GM12878 (cell line): ENCODE results near the gene PLTP.

ENCODE experiments used
- CEBPB ChIP-seq, 2 experiments: fragments of 150-350 bp in 1 of 2; IDR thresholded peaks; 2 replicates each; pipeline ENCODE4 v1.6.1; 2012 to 2014; ENCODE audit warnings: low read depth in 2 of 2, low read length in 2 of 2, borderline replicate concordance in 1 of 2, inconsistent platforms in 1 of 2
- CHD2 ChIP-seq: IDR thresholded peaks from 2 replicates; pipeline ENCODE4 v1.6.1; 2011; ENCODE audit warnings: low read depth, low read length, improper control_type of control experiment, borderline replicate concordance
- GATAD2B ChIP-seq: fragments of 450-650 bp; conservative IDR thresholded peaks from 2 replicates; pipeline ENCODE4 v1.6.1; 2017; ENCODE audit warnings: low read depth, mild to moderate bottlenecking, moderate library complexity
- HDAC2 ChIP-seq: fragments of 200-600 bp; sonication (generic); IDR thresholded peaks from 2 replicates; pipeline ENCODE4 v1.6.1; 2017
- NRF1 ChIP-seq: conservative IDR thresholded peaks from 2 replicates; pipeline ENCODE4 v1.6.1; 2011; ENCODE audit warnings: mild to moderate bottlenecking, low read depth, low read length, improper control_type of control experiment
- SIN3A ChIP-seq: IDR thresholded peaks from 2 replicates; pipeline ENCODE4 v1.6.1; 2012; ENCODE audit warnings: low read depth, low read length, improper control_type of control experiment
- SREBF2 ChIP-seq: IDR thresholded peaks from 2 replicates; pipeline ENCODE4 v1.6.1; 2012; ENCODE audit warnings: mild to moderate bottlenecking, low read length
- TBL1XR1 ChIP-seq: IDR thresholded peaks from 2 replicates; pipeline ENCODE4 v1.6.1; 2012; ENCODE audit warnings: low read depth, low read length, improper control_type of control experiment
- ZNF207 ChIP-seq: fragments of 450-650 bp; IDR thresholded peaks from 2 replicates; pipeline ENCODE4 v1.6.1; 2014; ENCODE audit warnings: antibody characterized with exemption, mild to moderate bottlenecking, borderline replicate concordance
- ZZZ3 ChIP-seq: IDR thresholded peaks from 2 replicates; pipeline ENCODE4 v1.6.1; 2011; ENCODE audit warnings: low read depth; ENCODE audit not compliant: control insufficient read depth, insufficient read length
- TF ChIP-seq, protein P1 (sequence below), 3 experiments: IDR thresholded peaks in 2 of 3; conservative IDR thresholded peaks in 1 of 3; 2 replicates each; pipeline ENCODE4 v1.5.1; 2011; ENCODE audit warnings: low read depth in 3 of 3, low read length in 3 of 3, mild to moderate bottlenecking in 3 of 3, control low read depth in 2 of 3, moderate library complexity in 2 of 3, inconsistent platforms in 1 of 3, mixed read lengths in 1 of 3; ENCODE audit not compliant: control insufficient read depth in 2 of 3, insufficient read depth in 1 of 3; ENCODE audit errors: extremely low read depth in 1 of 3
- TF ChIP-seq, protein P2 (sequence below): IDR thresholded peaks from 2 replicates; pipeline ENCODE4 v1.6.1; 2011; ENCODE audit warnings: borderline replicate concordance, low read depth, mild to moderate bottlenecking, moderate library complexity, low read length; ENCODE audit not compliant: insufficient read depth, poor library complexity, severe bottlenecking
- TF ChIP-seq, protein P3 (sequence below): fragments of 450-650 bp; IDR thresholded peaks from 2 replicates; pipeline ENCODE4 v1.6.1; 2016; ENCODE audit warnings: mild to moderate bottlenecking, moderate library complexity, borderline replicate concordance
- TF ChIP-seq, protein P4 (sequence below): IDR thresholded peaks from 2 replicates; pipeline ENCODE4 v1.6.1; 2012; ENCODE audit warnings: mild to moderate bottlenecking, low read depth, low read length

DNA sequence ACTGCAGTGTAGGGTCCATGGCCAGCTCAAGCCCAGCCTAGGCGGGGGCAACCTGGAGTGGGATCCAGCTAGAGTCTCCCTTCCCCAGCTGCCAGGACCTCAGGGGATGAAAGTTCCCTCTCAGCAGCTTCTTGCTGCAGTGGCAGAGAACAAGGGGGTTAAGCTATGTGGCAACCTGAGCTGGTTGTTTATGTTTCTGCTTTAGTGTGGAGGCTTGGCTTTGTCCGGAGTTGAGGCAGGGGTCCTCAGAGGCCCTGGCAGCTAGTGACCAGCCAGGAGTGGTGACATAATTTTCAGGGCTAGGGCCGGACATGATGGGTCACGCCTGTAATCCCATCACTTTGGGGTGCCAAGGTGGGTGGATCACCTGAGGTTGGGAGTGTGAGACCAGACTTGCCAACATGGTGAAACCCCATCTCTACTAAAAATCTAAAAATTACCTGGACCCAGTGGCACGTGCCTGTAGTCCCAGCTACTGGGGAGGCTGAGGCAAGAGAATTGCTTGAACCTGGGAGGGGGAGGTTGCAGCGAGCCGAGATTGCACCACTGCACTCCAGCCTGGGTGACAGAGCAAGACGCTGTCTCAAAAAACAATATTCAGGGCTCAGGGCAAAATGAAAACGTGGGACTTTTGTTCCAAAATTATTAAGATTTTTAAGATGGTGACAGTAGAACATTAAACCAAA lies 14.0 kb upstream of the PLTP start:
- TF ChIP-seq NRF1 (no peak), GATAD2B (no peak), ZZZ3 (no peak), CHD2 (no peak), TBL1XR1 (no peak), ZNF207 (no peak), HDAC2 (no peak), CEBPB (IDR thresholded peaks at IDR 0.05; ENCODE audit: borderline replicate concordance in 1 of 2, low read depth in 2 of 2, low read length in 2 of 2) (no peak), SIN3A (no peak), SREBF2 (no peak)
- TF ChIP-seq, protein P1, sequence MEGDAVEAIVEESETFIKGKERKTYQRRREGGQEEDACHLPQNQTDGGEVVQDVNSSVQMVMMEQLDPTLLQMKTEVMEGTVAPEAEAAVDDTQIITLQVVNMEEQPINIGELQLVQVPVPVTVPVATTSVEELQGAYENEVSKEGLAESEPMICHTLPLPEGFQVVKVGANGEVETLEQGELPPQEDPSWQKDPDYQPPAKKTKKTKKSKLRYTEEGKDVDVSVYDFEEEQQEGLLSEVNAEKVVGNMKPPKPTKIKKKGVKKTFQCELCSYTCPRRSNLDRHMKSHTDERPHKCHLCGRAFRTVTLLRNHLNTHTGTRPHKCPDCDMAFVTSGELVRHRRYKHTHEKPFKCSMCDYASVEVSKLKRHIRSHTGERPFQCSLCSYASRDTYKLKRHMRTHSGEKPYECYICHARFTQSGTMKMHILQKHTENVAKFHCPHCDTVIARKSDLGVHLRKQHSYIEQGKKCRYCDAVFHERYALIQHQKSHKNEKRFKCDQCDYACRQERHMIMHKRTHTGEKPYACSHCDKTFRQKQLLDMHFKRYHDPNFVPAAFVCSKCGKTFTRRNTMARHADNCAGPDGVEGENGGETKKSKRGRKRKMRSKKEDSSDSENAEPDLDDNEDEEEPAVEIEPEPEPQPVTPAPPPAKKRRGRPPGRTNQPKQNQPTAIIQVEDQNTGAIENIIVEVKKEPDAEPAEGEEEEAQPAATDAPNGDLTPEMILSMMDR (IDR thresholded peaks at IDR 0.05 in 2 of 3, conservative IDR thresholded peaks at IDR 0.05 in 1 of 3; ENCODE audit: control insufficient read depth in 2 of 3, extremely low read depth in 1 of 3, insufficient read depth in 1 of 3, low read depth in 3 of 3, low read length in 3 of 3): no peak
- TF ChIP-seq, protein P2, sequence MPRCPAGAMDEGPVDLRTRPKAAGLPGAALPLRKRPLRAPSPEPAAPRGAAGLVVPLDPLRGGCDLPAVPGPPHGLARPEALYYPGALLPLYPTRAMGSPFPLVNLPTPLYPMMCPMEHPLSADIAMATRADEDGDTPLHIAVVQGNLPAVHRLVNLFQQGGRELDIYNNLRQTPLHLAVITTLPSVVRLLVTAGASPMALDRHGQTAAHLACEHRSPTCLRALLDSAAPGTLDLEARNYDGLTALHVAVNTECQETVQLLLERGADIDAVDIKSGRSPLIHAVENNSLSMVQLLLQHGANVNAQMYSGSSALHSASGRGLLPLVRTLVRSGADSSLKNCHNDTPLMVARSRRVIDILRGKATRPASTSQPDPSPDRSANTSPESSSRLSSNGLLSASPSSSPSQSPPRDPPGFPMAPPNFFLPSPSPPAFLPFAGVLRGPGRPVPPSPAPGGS: no peak
- TF ChIP-seq, protein P3, sequence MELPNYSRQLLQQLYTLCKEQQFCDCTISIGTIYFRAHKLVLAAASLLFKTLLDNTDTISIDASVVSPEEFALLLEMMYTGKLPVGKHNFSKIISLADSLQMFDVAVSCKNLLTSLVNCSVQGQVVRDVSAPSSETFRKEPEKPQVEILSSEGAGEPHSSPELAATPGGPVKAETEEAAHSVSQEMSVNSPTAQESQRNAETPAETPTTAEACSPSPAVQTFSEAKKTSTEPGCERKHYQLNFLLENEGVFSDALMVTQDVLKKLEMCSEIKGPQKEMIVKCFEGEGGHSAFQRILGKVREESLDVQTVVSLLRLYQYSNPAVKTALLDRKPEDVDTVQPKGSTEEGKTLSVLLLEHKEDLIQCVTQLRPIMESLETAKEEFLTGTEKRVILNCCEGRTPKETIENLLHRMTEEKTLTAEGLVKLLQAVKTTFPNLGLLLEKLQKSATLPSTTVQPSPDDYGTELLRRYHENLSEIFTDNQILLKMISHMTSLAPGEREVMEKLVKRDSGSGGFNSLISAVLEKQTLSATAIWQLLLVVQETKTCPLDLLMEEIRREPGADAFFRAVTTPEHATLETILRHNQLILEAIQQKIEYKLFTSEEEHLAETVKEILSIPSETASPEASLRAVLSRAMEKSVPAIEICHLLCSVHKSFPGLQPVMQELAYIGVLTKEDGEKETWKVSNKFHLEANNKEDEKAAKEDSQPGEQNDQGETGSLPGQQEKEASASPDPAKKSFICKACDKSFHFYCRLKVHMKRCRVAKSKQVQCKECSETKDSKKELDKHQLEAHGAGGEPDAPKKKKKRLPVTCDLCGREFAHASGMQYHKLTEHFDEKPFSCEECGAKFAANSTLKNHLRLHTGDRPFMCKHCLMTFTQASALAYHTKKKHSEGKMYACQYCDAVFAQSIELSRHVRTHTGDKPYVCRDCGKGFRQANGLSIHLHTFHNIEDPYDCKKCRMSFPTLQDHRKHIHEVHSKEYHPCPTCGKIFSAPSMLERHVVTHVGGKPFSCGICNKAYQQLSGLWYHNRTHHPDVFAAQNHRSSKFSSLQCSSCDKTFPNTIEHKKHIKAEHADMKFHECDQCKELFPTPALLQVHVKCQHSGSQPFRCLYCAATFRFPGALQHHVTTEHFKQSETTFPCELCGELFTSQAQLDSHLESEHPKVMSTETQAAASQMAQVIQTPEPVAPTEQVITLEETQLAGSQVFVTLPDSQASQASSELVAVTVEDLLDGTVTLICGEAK: no peak
- TF ChIP-seq, protein P4, sequence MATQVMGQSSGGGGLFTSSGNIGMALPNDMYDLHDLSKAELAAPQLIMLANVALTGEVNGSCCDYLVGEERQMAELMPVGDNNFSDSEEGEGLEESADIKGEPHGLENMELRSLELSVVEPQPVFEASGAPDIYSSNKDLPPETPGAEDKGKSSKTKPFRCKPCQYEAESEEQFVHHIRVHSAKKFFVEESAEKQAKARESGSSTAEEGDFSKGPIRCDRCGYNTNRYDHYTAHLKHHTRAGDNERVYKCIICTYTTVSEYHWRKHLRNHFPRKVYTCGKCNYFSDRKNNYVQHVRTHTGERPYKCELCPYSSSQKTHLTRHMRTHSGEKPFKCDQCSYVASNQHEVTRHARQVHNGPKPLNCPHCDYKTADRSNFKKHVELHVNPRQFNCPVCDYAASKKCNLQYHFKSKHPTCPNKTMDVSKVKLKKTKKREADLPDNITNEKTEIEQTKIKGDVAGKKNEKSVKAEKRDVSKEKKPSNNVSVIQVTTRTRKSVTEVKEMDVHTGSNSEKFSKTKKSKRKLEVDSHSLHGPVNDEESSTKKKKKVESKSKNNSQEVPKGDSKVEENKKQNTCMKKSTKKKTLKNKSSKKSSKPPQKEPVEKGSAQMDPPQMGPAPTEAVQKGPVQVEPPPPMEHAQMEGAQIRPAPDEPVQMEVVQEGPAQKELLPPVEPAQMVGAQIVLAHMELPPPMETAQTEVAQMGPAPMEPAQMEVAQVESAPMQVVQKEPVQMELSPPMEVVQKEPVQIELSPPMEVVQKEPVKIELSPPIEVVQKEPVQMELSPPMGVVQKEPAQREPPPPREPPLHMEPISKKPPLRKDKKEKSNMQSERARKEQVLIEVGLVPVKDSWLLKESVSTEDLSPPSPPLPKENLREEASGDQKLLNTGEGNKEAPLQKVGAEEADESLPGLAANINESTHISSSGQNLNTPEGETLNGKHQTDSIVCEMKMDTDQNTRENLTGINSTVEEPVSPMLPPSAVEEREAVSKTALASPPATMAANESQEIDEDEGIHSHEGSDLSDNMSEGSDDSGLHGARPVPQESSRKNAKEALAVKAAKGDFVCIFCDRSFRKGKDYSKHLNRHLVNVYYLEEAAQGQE: no peak
